Endothelial cell of umbilical vein (primary cell): Measurements from ENCODE around the gene COL5A3. TPM values are rescaled to one million over a fixed set of nuclear protein-coding genes. Genes with fewer than 3 reads are reported as not detected.

ENCODE experiments used
- BruUV-seq: library from RNA; stranded (reverse); fragments of 400-500 nt; replicated peaks from 2 replicates; lab custom pipeline; 2021; lab: Mats Ljungman, UMichigan
- CTCF ChIA-PET: fragments of 300-600, 350-600 bp; sonication (Branson Sonifier 250); formaldehyde crosslinking; loops from one replicate; lab custom pipeline; 2021; ENCODE audit warnings: antibody characterized with exemption, inconsistent platforms; lab: Charles Lee
- POLR2A ChIA-PET: fragments of 300-600, 350-600 bp; sonication (Branson Sonifier 250); formaldehyde crosslinking; loops from one replicate; lab custom pipeline; 2021; ENCODE audit warnings: antibody characterized with exemption, inconsistent platforms; lab: Charles Lee
- DNase-seq: peaks from one replicate; pipeline ENCODE4 v3.0.0-alpha.2; 2011; ENCODE audit warnings: low read depth, low spot score
- FAIRE-seq: peaks from 2 replicates; lab custom pipeline; 2011; peaks lifted over from hg19 to GRCh38; lab: Jason Lieb, UNC
- H2AFZ ChIP-seq: 2 replicates; pipeline ENCODE4 v1.6.0; 2012; ENCODE audit warnings: low read depth, low read length, control low read depth, inconsistent platforms
- H3K27ac ChIP-seq: 2 replicates; pipeline ENCODE4 v1.5.1; 2011; ENCODE audit warnings: low read depth, mild to moderate bottlenecking, control low read depth, low read length, moderate library complexity; ENCODE audit not compliant: insufficient read depth
- H3K27me3 ChIP-seq, 2 experiments: 2 replicates each; pipeline versions ENCODE4 v1.6.0 to v1.6.1; 2011; ENCODE audit warnings: low read length in 2 of 2, mixed read lengths in 1 of 2; ENCODE audit not compliant: control insufficient read depth in 2 of 2, insufficient read depth in 2 of 2
- H3K36me3 ChIP-seq, 2 experiments: 2 replicates in 1 of 2; 3 replicates in 1 of 2; pipeline ENCODE4 v1.5.1; 2011; ENCODE audit warnings: low read length in 2 of 2, mild to moderate bottlenecking in 1 of 2, moderate library complexity in 1 of 2; ENCODE audit not compliant: control insufficient read depth in 2 of 2, insufficient read depth in 2 of 2; ENCODE audit errors: extremely low read depth in 1 of 2
- H3K4me1 ChIP-seq: 3 replicates; pipeline ENCODE4 v1.5.1; 2011; ENCODE audit warnings: mild to moderate bottlenecking, low read length; ENCODE audit not compliant: control insufficient read depth, insufficient read depth; ENCODE audit errors: extremely low read depth
- H3K4me2 ChIP-seq: 2 replicates; pipeline ENCODE4 v1.6.1; 2011; ENCODE audit warnings: low read length, control low read depth, mixed read lengths; ENCODE audit not compliant: insufficient read depth
- H3K4me3 ChIP-seq, 3 experiments: fragments of 200-600 bp in 1 of 3; sonication (generic), shearing (Covaris generic) in 1 of 3; replicated peaks in 1 of 3; 2 replicates each; pipeline ENCODE4 v1.5.1; 2011 to 2016; ENCODE audit warnings: control low read depth in 3 of 3, low read length in 3 of 3, mild to moderate bottlenecking in 2 of 3, inconsistent platforms in 1 of 3, low read depth in 1 of 3, moderate library complexity in 1 of 3; ENCODE audit not compliant: insufficient read depth in 1 of 3
- H3K79me2 ChIP-seq: 2 replicates; pipeline ENCODE4 v1.6.0; 2012; ENCODE audit warnings: low read length, inconsistent platforms; ENCODE audit not compliant: control insufficient read depth, insufficient read depth
- H3K9ac ChIP-seq: replicated peaks from 2 replicates; pipeline ENCODE3; 2011; ENCODE audit warnings: low read length, control low read depth; ENCODE audit not compliant: insufficient read depth; ENCODE audit errors: extremely low read depth
- H3K9me1 ChIP-seq: replicated peaks from 3 replicates; pipeline ENCODE4 v1.6.0; 2011; ENCODE audit warnings: mild to moderate bottlenecking, low read length; ENCODE audit not compliant: control insufficient read depth, insufficient read depth; ENCODE audit errors: extremely low read depth
- H3K9me3 ChIP-seq: replicated peaks from 2 replicates; pipeline ENCODE4 v1.5.1; 2012; ENCODE audit warnings: low read length, inconsistent platforms; ENCODE audit not compliant: control insufficient read depth, insufficient read depth
- H4K20me1 ChIP-seq: replicated peaks from 2 replicates; pipeline ENCODE3; 2011; ENCODE audit warnings: mild to moderate bottlenecking, low read length; ENCODE audit not compliant: control insufficient read depth, insufficient read depth; ENCODE audit errors: extremely low read depth
- EZH2 ChIP-seq: IDR thresholded peaks from 2 replicates; pipeline ENCODE4 v1.6.1; 2012; ENCODE audit warnings: borderline replicate concordance, low read depth, mild to moderate bottlenecking, moderate library complexity, low read length, inconsistent platforms; ENCODE audit not compliant: severe bottlenecking
- FOS ChIP-seq: IDR thresholded peaks from 2 replicates; pipeline ENCODE4 v1.6.1; 2011; ENCODE audit warnings: mild to moderate bottlenecking, low read length, moderate library complexity, borderline replicate concordance; ENCODE audit not compliant: insufficient read depth
- JUN ChIP-seq: IDR thresholded peaks from 2 replicates; pipeline ENCODE4 v1.6.1; 2011; ENCODE audit warnings: borderline replicate concordance, low read depth; ENCODE audit not compliant: insufficient read length, insufficient read depth
- MAX ChIP-seq: IDR thresholded peaks from 2 replicates; pipeline ENCODE4 v1.6.1; 2011; ENCODE audit not compliant: insufficient read depth, insufficient read length
- POLR2A ChIP-seq: IDR thresholded peaks from 2 replicates; pipeline ENCODE4 v1.6.1; 2012; ENCODE audit warnings: low read depth, mild to moderate bottlenecking, control low read depth, low read length
- POLR2AphosphoS5 ChIP-seq: IDR thresholded peaks from 2 replicates; pipeline ENCODE4 v1.6.1; 2012; ENCODE audit warnings: low read depth, mild to moderate bottlenecking, control low read depth, low read length, moderate library complexity; ENCODE audit not compliant: insufficient read depth
- dilution Hi-C: fragments of 300-500 bp; cut with MboI; formaldehyde crosslinking; loops from one replicate; pipeline ENCODE4 v1.15.0; 2019; ENCODE audit warnings: low sequenced_read_pairs; ENCODE audit not compliant: extremely low pct_ligation_motif_present
- intact Hi-C: fragments of 100-400 bp; cut with micrococcal nuclease; formaldehyde crosslinking; loops from one replicate; pipeline ENCODE4 v1.10.0; 2022
- polyA plus RNA-seq, 4 experiments: library from polyadenylated mRNA; depleted of rRNA in 3 of 4; stranded (reverse) in 3 of 4; unstranded in 1 of 4; fragments of >200 nt; gene quantifications; 2 replicates each; pipeline versions ENCODE4 v1.2.1 to v1.2.3, GENCODE V29; 2011 to 2012; ENCODE audit warnings: missing spikeins in 1 of 4
- total RNA-seq: library from RNA; stranded (reverse); gene quantifications from 2 replicates; pipeline ENCODE4 v1.2.3, GENCODE V29; 2021

Gene COL5A3
- total and polyA plus RNA-seq, 2 donors (not counting 3 experiments of a cell fraction or from before 2014, with no cell fraction given) = not detected

- Histone ChIP-seq H3K4me3 (no peak within 1 kb of the TSS), H2AFZ (no peak within 1 kb of the TSS), H3K9me1 (no peaks in the 10 kb centered on the region), H3K9me3 (no peaks in the 10 kb centered on the region), H3K79me2 (no peaks in the 10 kb centered on the region), H4K20me1 (no peaks in the 10 kb centered on the region), H3K27ac (no peak within 1 kb of the TSS), H3K36me3 (no peaks in the 10 kb centered on the region), H3K9ac (no peak within 1 kb of the TSS), H3K4me2 (no peak within 1 kb of the TSS), H3K27me3 (peaks cover 18 to 19% of the 10 kb centered on the region in 2 experiments), H3K4me1 (no peaks in the 10 kb centered on the region)
- intact Hi-C loops = no loop called here
- FAIRE-seq = no peak
- TF ChIP-seq EZH2 (no peak), MAX (no peak), JUN (no peak)
- dilution Hi-C loops = no loop called here
- no peak for DNase-seq
- CTCF ChIA-PET = interaction anchor here (0.6 kb wide), 1 partner anchor 14 kb away, joined by 3 read pairs; no protein-coding TSS in a partner anchor
- BruUV-seq = no TSS peak
- POLR2A ChIA-PET = interaction anchor here (0.6 kb wide), 1 partner anchor 96 kb away, joined by 3 read pairs; no protein-coding TSS in a partner anchor
These were observed 73.8 kb downstream of the COL5A3 start, which contains the start of gene OLFM2 for GRCh38 chr19:9936326-9937000. TSS of gene OLFM2 (minus strand) at chr19:9936515. CDS start at chr19:9936366, 149 bp downstream.

- intact Hi-C loops (no loop called here), dilution Hi-C loops (no loop called here)
- Histone ChIP-seq H3K79me2 (no peaks in the 10 kb centered on the region), H3K9me1 (no peaks in the 10 kb centered on the region), H3K4me3 (no peak overlapping the region), H3K4me1 (no peaks in the 10 kb centered on the region), H3K27ac (no peak overlapping the region), H2AFZ (no peak overlapping the region), H3K9ac (no peak overlapping the region), H3K9me3 (no peaks in the 10 kb centered on the region), H3K27me3 (peaks cover 18 to 19% of the 10 kb centered on the region in 2 experiments), H4K20me1 (no peaks in the 10 kb centered on the region), H3K4me2 (no peak overlapping the region), H3K36me3 (no peaks in the 10 kb centered on the region)
- DNase-seq (no peak), FAIRE-seq (no peak)
- CTCF ChIA-PET = interaction anchor here (0.6 to 1.5 kb wide), 3 partner anchors 15 to 92 kb away, joined by 3 to 12 read pairs (median 5); no protein-coding TSS in a partner anchor
- no peak for TF ChIP-seq POLR2A
- TF ChIP-seq JUN = no peak
- no peak for TF ChIP-seq POLR2AphosphoS5
- no peak for TF ChIP-seq FOS
- TF ChIP-seq EZH2 = peak; percentile 64
- POLR2A ChIA-PET = no interaction called here
- no TSS peak for BruUV-seq
These were observed 74.6 kb downstream of the COL5A3 start for GRCh38 chr19:9935506-9936325.
